Testis (tissue), 5 donors: Measurements from ENCODE around the gene IQGAP1. TPM values are rescaled to one million over a fixed set of nuclear protein-coding genes. Genes with fewer than 3 reads are reported as not detected.

Experiments
- DNase-seq: peaks from one replicate; pipeline ENCODE4 v3.0.0-alpha.2; 2019
- H3K27ac ChIP-seq, 2 donors: fragments of 200-600 bp; sonication (generic); one replicate each; pipeline ENCODE4 v1.5.1; 2019
- H3K27me3 ChIP-seq: fragments of 200-600 bp; sonication (generic); one replicate; pipeline ENCODE4 v1.5.1; 2019
- H3K36me3 ChIP-seq: fragments of 200-600 bp; sonication (generic); one replicate; pipeline ENCODE4 v1.5.1; 2017; ENCODE audit warnings: low read depth; ENCODE audit errors: missing control alignments
- H3K4me1 ChIP-seq: fragments of 200-600 bp; sonication (generic); one replicate; pipeline ENCODE4 v1.5.1; 2019
- H3K4me3 ChIP-seq, 2 donors: fragments of 200-600 bp; sonication (generic); one replicate each; pipeline ENCODE4 v1.5.1; 2017 to 2019
- H3K9me3 ChIP-seq: fragments of 200-600 bp; sonication (generic); one replicate; pipeline ENCODE4 v1.5.1; 2017
- CTCF ChIP-seq, 3 experiments: fragments of 450-650 bp in 2 of 3; fragments of 200-600 bp in 1 of 3; sonication (generic) in 1 of 3; IDR thresholded peaks; one replicate each; pipeline ENCODE4 v1.5.1; 2016 to 2019; ENCODE audit warnings: antibody characterized with exemption in 3 of 3, mild to moderate bottlenecking in 2 of 3, moderate library complexity in 1 of 3
- POLR2A ChIP-seq: fragments of 450-650 bp; IDR thresholded peaks from one replicate; pipeline ENCODE4 v1.6.1; 2017; ENCODE audit warnings: antibody characterized with exemption, mild to moderate bottlenecking, moderate library complexity
- WGBS, 2 donors: methylation state at CpG; one replicate each; pipeline ENCODE4 v1.1.5; 2018; 5-methylcytosine and 5-hydroxymethylcytosine counted together
- intact Hi-C: fragments of 100-400 bp; cut with DNase I; formaldehyde crosslinking; loops from one replicate; pipeline ENCODE4 v1.15.1; 2023; ENCODE audit warnings: low total_unique reads
- long read RNA-seq, 2 donors: transcript quantifications; one replicate each; lab custom pipeline, GENCODE V29; 2026
- polyA plus RNA-seq: library from polyadenylated mRNA; stranded (reverse); fragments of 350-450 nt; fragmentation: Illumina TruSeq; extraction: RNeasy Lipid Tissue Mini Kit (QIAGEN cat#74804); gene quantifications from one replicate; pipeline ENCODE4 v1.2.3, GENCODE V29; 2014; ENCODE audit warnings: low read depth, low replicate concordance; ENCODE audit not compliant: insufficient read depth
- total RNA-seq, 2 donors: library from RNA; depleted of rRNA; stranded (reverse); fragments of >200 nt; gene quantifications; one replicate each; pipeline ENCODE4 v1.2.3, GENCODE V29; 2016

Gene IQGAP1
- 100 to 1,000 TPM in 1 of 2 donors, 10 to 100 TPM in 1; 86.9 to 102 TPM for total RNA-seq
- 44.4 TPM for polyA plus RNA-seq
- long read RNA-seq, donor 1, full-length matches to known transcripts = 5 of 24 reads
- long read RNA-seq, donor 1, partial matches to known transcripts = 19 of 24 reads
- long read RNA-seq, donor 1, other reads (novel, unspliced or antisense) = 0 of 24 reads
- long read RNA-seq, donor 2, partial matches to known transcripts = 7 of 8 reads
- long read RNA-seq, donor 2, other reads (novel, unspliced or antisense) = 0 of 8 reads

- no peaks in the 10 kb centered on the region for H3K27me3 ChIP-seq
- H3K36me3 ChIP-seq = no peaks in the 10 kb centered on the region
- H3K4me1 ChIP-seq = peaks cover 20% of the 10 kb centered on the region
- H3K9me3 ChIP-seq = no peaks in the 10 kb centered on the region
- intact Hi-C loops = no loop called here
- peak within 1 kb of the TSS; percentile 94 to 95 for H3K4me3 ChIP-seq
- DNase-seq = peak; percentile 98
- TF ChIP-seq POLR2A (no peak), CTCF (IDR thresholded peaks at IDR 0.05) (no peak)
- WGBS, 2 donors = 6 to 23% methylated on average over 9 to 42 of the region's 62 CpGs
- peak within 1 kb of the TSS; percentile 74 to 95 for H3K27ac ChIP-seq
These were observed at the start of gene IQGAP1 for GRCh38 chr15:90387534-90388461. IQGAP1 (plus strand) TSS chr15:90388242; CDS start chr15:90388342, 100 bp downstream.

- DNase-seq = no peak
- TF ChIP-seq CTCF (IDR thresholded peaks at IDR 0.05) (no peak), POLR2A (no peak)
- Histone ChIP-seq H3K4me1 (no peaks in the 10 kb centered on the region), H3K27me3 (no peaks in the 10 kb centered on the region), H3K27ac (no peak overlapping the region), H3K4me3 (no peak overlapping the region), H3K9me3 (no peaks in the 10 kb centered on the region), H3K36me3 (no peaks in the 10 kb centered on the region)
- 91 to 94% methylated on average over 1 of the region's 1 CpG for WGBS, 2 donors
- intact Hi-C loops = no loop called here
These were observed 49.5 kb upstream of the IQGAP1 start for GRCh38 chr15:90338532-90338931.

GRCh38 chr15:90340345-90340744 is 47.7 kb upstream of the IQGAP1 start:
- Histone ChIP-seq H3K9me3 (no peaks in the 10 kb centered on the region), H3K36me3 (no peaks in the 10 kb centered on the region), H3K4me1 (no peaks in the 10 kb centered on the region), H3K4me3 (no peak overlapping the region), H3K27me3 (no peaks in the 10 kb centered on the region), H3K27ac (no peak overlapping the region)
- no peak for DNase-seq
- intact Hi-C loops = no loop called here
- TF ChIP-seq POLR2A (no peak), CTCF (IDR thresholded peaks at IDR 0.05) (no peak)
- 78 to 84% methylated on average over 6 of the region's 6 CpGs for WGBS, 2 donors

- WGBS, 2 donors = 77 to 84% methylated on average over 5 of the region's 5 CpGs
- Histone ChIP-seq H3K9me3 (no peaks in the 10 kb centered on the region), H3K36me3 (no peaks in the 10 kb centered on the region), H3K4me1 (no peaks in the 10 kb centered on the region), H3K27ac (no peak overlapping the region), H3K4me3 (no peak overlapping the region), H3K27me3 (no peaks in the 10 kb centered on the region)
- intact Hi-C loops = no loop called here
- DNase-seq = no peak
- TF ChIP-seq POLR2A (no peak), CTCF (IDR thresholded peaks at IDR 0.05) (no peak)
These were observed 44.7 kb upstream of the IQGAP1 start for GRCh38 chr15:90343302-90343790.
